Endothelial cell of umbilical vein (primary cell): ENCODE results near the gene SLC16A8. TPM values are rescaled to one million over a fixed set of nuclear protein-coding genes. Genes with fewer than 3 reads are reported as not detected.

Experiments used
- BruUV-seq: library from RNA; stranded (reverse); fragments of 400-500 nt; replicated peaks from 2 replicates; lab custom pipeline; 2021; lab: Mats Ljungman, UMichigan
- CTCF ChIA-PET: fragments of 300-600, 350-600 bp; sonication (Branson Sonifier 250); formaldehyde crosslinking; loops from one replicate; lab custom pipeline; 2021; ENCODE audit warnings: antibody characterized with exemption, inconsistent platforms; lab: Charles Lee
- POLR2A ChIA-PET: fragments of 300-600, 350-600 bp; sonication (Branson Sonifier 250); formaldehyde crosslinking; loops from one replicate; lab custom pipeline; 2021; ENCODE audit warnings: antibody characterized with exemption, inconsistent platforms; lab: Charles Lee
- DNase-seq: peaks from one replicate; pipeline ENCODE4 v3.0.0-alpha.2; 2011; ENCODE audit warnings: low read depth, low spot score
- FAIRE-seq: peaks from 2 replicates; lab custom pipeline; 2011; peaks lifted over from hg19 to GRCh38; lab: Jason Lieb, UNC
- H2AFZ ChIP-seq: 2 replicates; pipeline ENCODE4 v1.6.0; 2012; ENCODE audit warnings: low read depth, low read length, control low read depth, inconsistent platforms
- H3K27ac ChIP-seq: 2 replicates; pipeline ENCODE4 v1.5.1; 2011; ENCODE audit warnings: low read depth, mild to moderate bottlenecking, control low read depth, low read length, moderate library complexity; ENCODE audit not compliant: insufficient read depth
- H3K27me3 ChIP-seq, 2 experiments: 2 replicates each; pipeline versions ENCODE4 v1.6.0 to v1.6.1; 2011; ENCODE audit warnings: low read length in 2 of 2, mixed read lengths in 1 of 2; ENCODE audit not compliant: control insufficient read depth in 2 of 2, insufficient read depth in 2 of 2
- H3K36me3 ChIP-seq, 2 experiments: 2 replicates in 1 of 2; 3 replicates in 1 of 2; pipeline ENCODE4 v1.5.1; 2011; ENCODE audit warnings: low read length in 2 of 2, mild to moderate bottlenecking in 1 of 2, moderate library complexity in 1 of 2; ENCODE audit not compliant: control insufficient read depth in 2 of 2, insufficient read depth in 2 of 2; ENCODE audit errors: extremely low read depth in 1 of 2
- H3K4me1 ChIP-seq: 3 replicates; pipeline ENCODE4 v1.5.1; 2011; ENCODE audit warnings: mild to moderate bottlenecking, low read length; ENCODE audit not compliant: control insufficient read depth, insufficient read depth; ENCODE audit errors: extremely low read depth
- H3K4me2 ChIP-seq: 2 replicates; pipeline ENCODE4 v1.6.1; 2011; ENCODE audit warnings: low read length, control low read depth, mixed read lengths; ENCODE audit not compliant: insufficient read depth
- H3K4me3 ChIP-seq, 3 experiments: fragments of 200-600 bp in 1 of 3; sonication (generic), shearing (Covaris generic) in 1 of 3; replicated peaks in 1 of 3; 2 replicates each; pipeline ENCODE4 v1.5.1; 2011 to 2016; ENCODE audit warnings: control low read depth in 3 of 3, low read length in 3 of 3, mild to moderate bottlenecking in 2 of 3, inconsistent platforms in 1 of 3, low read depth in 1 of 3, moderate library complexity in 1 of 3; ENCODE audit not compliant: insufficient read depth in 1 of 3
- H3K79me2 ChIP-seq: 2 replicates; pipeline ENCODE4 v1.6.0; 2012; ENCODE audit warnings: low read length, inconsistent platforms; ENCODE audit not compliant: control insufficient read depth, insufficient read depth
- H3K9ac ChIP-seq: replicated peaks from 2 replicates; pipeline ENCODE3; 2011; ENCODE audit warnings: low read length, control low read depth; ENCODE audit not compliant: insufficient read depth; ENCODE audit errors: extremely low read depth
- H3K9me1 ChIP-seq: replicated peaks from 3 replicates; pipeline ENCODE4 v1.6.0; 2011; ENCODE audit warnings: mild to moderate bottlenecking, low read length; ENCODE audit not compliant: control insufficient read depth, insufficient read depth; ENCODE audit errors: extremely low read depth
- H3K9me3 ChIP-seq: replicated peaks from 2 replicates; pipeline ENCODE4 v1.5.1; 2012; ENCODE audit warnings: low read length, inconsistent platforms; ENCODE audit not compliant: control insufficient read depth, insufficient read depth
- H4K20me1 ChIP-seq: replicated peaks from 2 replicates; pipeline ENCODE3; 2011; ENCODE audit warnings: mild to moderate bottlenecking, low read length; ENCODE audit not compliant: control insufficient read depth, insufficient read depth; ENCODE audit errors: extremely low read depth
- CTCF ChIP-seq, 2 donors: IDR thresholded peaks; 1 replicate in 1 of 2; 2 replicates in 1 of 2; pipeline ENCODE4 v1.5.1; 2011; ENCODE audit warnings: low read length in 2 of 2, mild to moderate bottlenecking in 2 of 2, moderate library complexity in 2 of 2, control low read depth in 1 of 2, inconsistent platforms in 1 of 2, low read depth in 1 of 2; ENCODE audit not compliant: insufficient read depth in 1 of 2; ENCODE audit errors: extremely low read depth in 1 of 2
- EZH2 ChIP-seq: IDR thresholded peaks from 2 replicates; pipeline ENCODE4 v1.6.1; 2012; ENCODE audit warnings: borderline replicate concordance, low read depth, mild to moderate bottlenecking, moderate library complexity, low read length, inconsistent platforms; ENCODE audit not compliant: severe bottlenecking
- FOS ChIP-seq: IDR thresholded peaks from 2 replicates; pipeline ENCODE4 v1.6.1; 2011; ENCODE audit warnings: mild to moderate bottlenecking, low read length, moderate library complexity, borderline replicate concordance; ENCODE audit not compliant: insufficient read depth
- GATA2 ChIP-seq: IDR thresholded peaks from 2 replicates; pipeline ENCODE4 v1.7.0; 2011; ENCODE audit warnings: low read depth, mild to moderate bottlenecking, moderate library complexity, mixed read lengths, low read length; ENCODE audit not compliant: insufficient read length, insufficient read depth
- JUN ChIP-seq: IDR thresholded peaks from 2 replicates; pipeline ENCODE4 v1.6.1; 2011; ENCODE audit warnings: borderline replicate concordance, low read depth; ENCODE audit not compliant: insufficient read length, insufficient read depth
- MAX ChIP-seq: IDR thresholded peaks from 2 replicates; pipeline ENCODE4 v1.6.1; 2011; ENCODE audit not compliant: insufficient read depth, insufficient read length
- MYC ChIP-seq: IDR thresholded peaks from one replicate; pipeline ENCODE4 v1.6.1; 2011; ENCODE audit warnings: mild to moderate bottlenecking, low read depth, low read length
- POLR2A ChIP-seq: IDR thresholded peaks from 2 replicates; pipeline ENCODE4 v1.6.1; 2012; ENCODE audit warnings: low read depth, mild to moderate bottlenecking, control low read depth, low read length
- POLR2AphosphoS5 ChIP-seq: IDR thresholded peaks from 2 replicates; pipeline ENCODE4 v1.6.1; 2012; ENCODE audit warnings: low read depth, mild to moderate bottlenecking, control low read depth, low read length, moderate library complexity; ENCODE audit not compliant: insufficient read depth
- dilution Hi-C: fragments of 300-500 bp; cut with MboI; formaldehyde crosslinking; loops from one replicate; pipeline ENCODE4 v1.15.0; 2019; ENCODE audit warnings: low sequenced_read_pairs; ENCODE audit not compliant: extremely low pct_ligation_motif_present
- intact Hi-C: fragments of 100-400 bp; cut with micrococcal nuclease; formaldehyde crosslinking; loops from one replicate; pipeline ENCODE4 v1.10.0; 2022
- polyA plus RNA-seq, 4 experiments: library from polyadenylated mRNA; depleted of rRNA in 3 of 4; stranded (reverse) in 3 of 4; unstranded in 1 of 4; fragments of >200 nt; gene quantifications; 2 replicates each; pipeline versions ENCODE4 v1.2.1 to v1.2.3, GENCODE V29; 2011 to 2012; ENCODE audit warnings: missing spikeins in 1 of 4
- total RNA-seq: library from RNA; stranded (reverse); gene quantifications from 2 replicates; pipeline ENCODE4 v1.2.3, GENCODE V29; 2021

SLC16A8 gene
- total and polyA plus RNA-seq, 2 donors (not counting 3 experiments of a cell fraction or from before 2014, with no cell fraction given), result 0.14 TPM; not detected in 1

GRCh38 chr22:38075105-38075825 is 8.7 kb downstream of the SLC16A8 start:
- TF ChIP-seq POLR2AphosphoS5 (no peak), MAX (no peak), MYC (no peak), POLR2A (no peak), GATA2 (no peak), CTCF (IDR thresholded peaks at IDR 0.05; ENCODE audit: extremely low read depth in 1 of 2, insufficient read depth in 1 of 2, low read depth in 1 of 2, low read length in 2 of 2) (no peak), EZH2 (no peak), FOS (no peak), JUN (no peak)
- H3K79me2 ChIP-seq, result no peaks in the 10 kb centered on the region
- no TSS peak for BruUV-seq
- H3K27ac ChIP-seq, result no peak overlapping the region
- no peak overlapping the region for H2AFZ ChIP-seq
- POLR2A ChIA-PET, result no interaction called here
- intact Hi-C loops (no loop called here), dilution Hi-C loops (no loop called here)
- no peaks in the 10 kb centered on the region for H3K27me3 ChIP-seq
- H4K20me1 ChIP-seq, result no peaks in the 10 kb centered on the region
- DNase-seq, result no peak
- no peak overlapping the region for H3K9ac ChIP-seq
- H3K4me3 ChIP-seq, result no peak overlapping the region
- H3K9me3 ChIP-seq, result no peaks in the 10 kb centered on the region
- CTCF ChIA-PET, result no interaction called here
- FAIRE-seq, result no peak
- no peak overlapping the region for H3K4me2 ChIP-seq
- peaks cover 0 to 6% of the 10 kb centered on the region in 2 experiments for H3K36me3 ChIP-seq
- no peaks in the 10 kb centered on the region for H3K9me1 ChIP-seq
- H3K4me1 ChIP-seq, result no peaks in the 10 kb centered on the region
